ENCODE data around the gene PRAC1.

- no peak for TF ChIP-seq CTCF (IDR thresholded peaks at IDR 0.05)
- peak; percentile 85 for TF ChIP-seq EZH2 (IDR thresholded peaks at IDR 0.05)
These were observed 7.3 kb upstream of the PRAC1 start for GRCh38 chr17:48729335-48730239.
